Measurements from ENCODE around the gene PAGE2.

DNA sequence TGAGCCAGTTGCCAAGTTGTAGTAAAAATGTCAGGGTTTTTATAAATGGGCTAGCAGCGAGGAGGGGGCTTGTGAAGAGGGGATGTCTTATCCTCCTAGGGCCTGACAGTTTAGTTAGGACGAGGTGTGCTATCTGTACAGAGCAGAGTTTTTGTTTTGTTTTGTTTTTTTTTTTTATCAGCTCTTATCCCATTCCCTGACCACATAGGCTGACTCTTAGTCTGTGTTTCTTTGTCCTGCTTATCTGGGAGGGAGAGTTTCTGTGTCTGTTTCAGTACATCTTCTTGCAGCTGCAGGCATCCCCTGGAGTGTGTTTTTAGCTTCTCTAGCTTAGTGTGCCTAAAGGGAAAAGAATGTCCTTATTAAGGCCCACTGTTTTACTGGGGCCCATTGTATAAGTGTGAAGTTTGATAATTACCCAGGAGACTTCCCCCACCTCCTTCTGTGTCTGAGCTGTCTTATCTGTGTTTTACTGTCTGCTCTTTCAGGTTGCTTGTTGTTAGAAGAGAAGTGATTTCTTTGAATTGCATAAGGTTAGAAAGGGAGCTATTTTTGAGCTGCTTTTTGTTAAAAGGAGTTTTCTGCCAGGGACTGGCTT is 32.0 kb downstream of the PAGE2 start:
- TF ChIP-seq, protein P1, sequence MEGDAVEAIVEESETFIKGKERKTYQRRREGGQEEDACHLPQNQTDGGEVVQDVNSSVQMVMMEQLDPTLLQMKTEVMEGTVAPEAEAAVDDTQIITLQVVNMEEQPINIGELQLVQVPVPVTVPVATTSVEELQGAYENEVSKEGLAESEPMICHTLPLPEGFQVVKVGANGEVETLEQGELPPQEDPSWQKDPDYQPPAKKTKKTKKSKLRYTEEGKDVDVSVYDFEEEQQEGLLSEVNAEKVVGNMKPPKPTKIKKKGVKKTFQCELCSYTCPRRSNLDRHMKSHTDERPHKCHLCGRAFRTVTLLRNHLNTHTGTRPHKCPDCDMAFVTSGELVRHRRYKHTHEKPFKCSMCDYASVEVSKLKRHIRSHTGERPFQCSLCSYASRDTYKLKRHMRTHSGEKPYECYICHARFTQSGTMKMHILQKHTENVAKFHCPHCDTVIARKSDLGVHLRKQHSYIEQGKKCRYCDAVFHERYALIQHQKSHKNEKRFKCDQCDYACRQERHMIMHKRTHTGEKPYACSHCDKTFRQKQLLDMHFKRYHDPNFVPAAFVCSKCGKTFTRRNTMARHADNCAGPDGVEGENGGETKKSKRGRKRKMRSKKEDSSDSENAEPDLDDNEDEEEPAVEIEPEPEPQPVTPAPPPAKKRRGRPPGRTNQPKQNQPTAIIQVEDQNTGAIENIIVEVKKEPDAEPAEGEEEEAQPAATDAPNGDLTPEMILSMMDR (conservative IDR thresholded peaks at IDR 0.05 in 1 of 2, IDR thresholded peaks at IDR 0.05 in 1 of 2; ENCODE audit: extremely low read depth in 1 of 2, insufficient read depth in 1 of 2, low read depth in 1 of 2, low read length in 2 of 2), result no peak
- TF ChIP-seq EZH2 (IDR thresholded peaks at IDR 0.05; ENCODE audit: borderline replicate concordance, low read length), result no peak

All from mammary epithelial cell (primary cell).